Muscle of arm (tissue), 12 donors: ENCODE results near the gene RBM39. TPM values are rescaled to one million over a fixed set of nuclear protein-coding genes. Genes with fewer than 3 reads are reported as not detected.
A peak's percentile ranks its signal among the peaks of the same experiment; 100 is the strongest.
"Not testable (repeated sequence)": the region's sequence is repeated elsewhere in the genome, so short reads cannot be mapped to it uniquely, and the experiment has no call there.

Experiments
- DNase-seq: peaks from one replicate; pipeline ENCODE4 v3.0.0-alpha.2; 2013
- polyA plus RNA-seq, 12 donors: library from polyadenylated mRNA; unstranded; fragments of 120-200 nt; gene quantifications; one replicate each; pipeline ENCODE4 v1.2.1, GENCODE V29; 2013; ENCODE audit not compliant: insufficient read length in 12 of 12

The RBM39 gene
- polyA plus RNA-seq, 12 donors: 221 to 557 (median 292) TPM; not detected in 1

GRCh38 chr20:35764936-35765335 is 22.9 kb upstream of the RBM39 start:
- not testable (repeated sequence) for DNase-seq

- DNase-seq: no peak
These were observed 20.4 kb upstream of the RBM39 start for GRCh38 chr20:35762461-35762860.

GRCh38 chr20:35761548-35761947 is 19.5 kb upstream of the RBM39 start:
- DNase-seq: not testable (repeated sequence)

- no peak for DNase-seq
These were observed 15.1 kb upstream of the RBM39 start for GRCh38 chr20:35757098-35757705.

GRCh38 chr20:35756404-35756803 is 14.3 kb upstream of the RBM39 start:
- no peak for DNase-seq

GRCh38 chr20:35750611-35751010 is 8.6 kb upstream of the RBM39 start:
- DNase-seq: no peak

- not testable (repeated sequence) for DNase-seq
These were observed 2.4 kb upstream of the RBM39 start for GRCh38 chr20:35744492-35744841.

GRCh38 chr20:35743693-35744491 is 1.8 kb upstream of the RBM39 start:
- no peak for DNase-seq

GRCh38 chr20:35742741-35743523 is 872 bp upstream of the RBM39 start:
- peak; percentile 26 for DNase-seq

GRCh38 chr20:35739294-35740163 is 2.5 kb downstream of the RBM39 start:
- DNase-seq: no peak

GRCh38 chr20:35738410-35739179 is 3.5 kb downstream of the RBM39 start:
- no peak for DNase-seq

- no peak for DNase-seq
These were observed 4.2 kb downstream of the RBM39 start for GRCh38 chr20:35737865-35738333.

GRCh38 chr20:35735826-35736470 is 6.1 kb downstream of the RBM39 start:
- DNase-seq: no peak

- no peak for DNase-seq
These were observed 7.0 kb downstream of the RBM39 start for GRCh38 chr20:35734777-35735649.

- DNase-seq: no peak
These were observed 7.7 kb downstream of the RBM39 start for GRCh38 chr20:35734374-35734773.

GRCh38 chr20:35732644-35732982 is 9.4 kb downstream of the RBM39 start:
- DNase-seq: no peak

GRCh38 chr20:35731862-35732643 is 10.0 kb downstream of the RBM39 start:
- no peak for DNase-seq

- no peak for DNase-seq
These were observed 10.6 kb downstream of the RBM39 start for GRCh38 chr20:35731469-35731788.
